ENCODE results near the gene TRPV5.
"Not testable (repeated sequence)": the region's sequence is repeated elsewhere in the genome, so short reads cannot be mapped to it uniquely, and the experiment has no call there.

Gene TRPV5

GRCh38 chr7:142933624-142934023 lies at the start of gene TRPV5:
TSS of gene TRPV5 (minus strand) at chr7:142933746. CDS start at chr7:142933459, 287 bp downstream.
- DNase-seq, result no peak

- DNase-seq, result not testable (repeated sequence)
These were observed 44.9 kb upstream of the TRPV5 start for GRCh38 chr7:142978402-142978801.

GRCh38 chr7:142974626-142975025 lies 41.1 kb upstream of the TRPV5 start:
- DNase-seq, result no peak

GRCh38 chr7:142969183-142969582 lies 35.6 kb upstream of the TRPV5 start:
- DNase-seq, result no peak

GRCh38 chr7:142968229-142968628 lies 34.7 kb upstream of the TRPV5 start:
- no peak for DNase-seq

GRCh38 chr7:142964502-142965246 lies 31.1 kb upstream of the TRPV5 start:
- no peak for DNase-seq

- DNase-seq, result no peak
These were observed 30.4 kb upstream of the TRPV5 start for GRCh38 chr7:142963993-142964392.

- no peak for DNase-seq
These were observed 29.4 kb upstream of the TRPV5 start for GRCh38 chr7:142962991-142963390.

GRCh38 chr7:142961973-142962926 lies 28.7 kb upstream of the TRPV5 start, which contains the start of gene KEL:
TSS of gene KEL (minus strand) at chr7:142962363. CDS start at chr7:142962206, 157 bp downstream.
- DNase-seq, result no peak

- no peak for DNase-seq
These were observed 28.0 kb upstream of the TRPV5 start for GRCh38 chr7:142961595-142961972.

- no peak for DNase-seq
These were observed 27.5 kb upstream of the TRPV5 start for GRCh38 chr7:142960955-142961512.

- no peak for DNase-seq
These were observed 25.7 kb upstream of the TRPV5 start for GRCh38 chr7:142959202-142959601.

GRCh38 chr7:142957723-142958122 lies 24.2 kb upstream of the TRPV5 start:
- no peak for DNase-seq

- no peak for DNase-seq
These were observed 23.5 kb upstream of the TRPV5 start for GRCh38 chr7:142956951-142957623.

GRCh38 chr7:142954680-142955268 lies 21.2 kb upstream of the TRPV5 start:
- no peak for DNase-seq

- DNase-seq, result no peak
These were observed 16.7 kb upstream of the TRPV5 start for GRCh38 chr7:142950235-142950634.

- DNase-seq, result no peak
These were observed 15.1 kb upstream of the TRPV5 start for GRCh38 chr7:142948603-142949002.

GRCh38 chr7:142945001-142945400 lies 11.5 kb upstream of the TRPV5 start:
- no peak for DNase-seq

- no peak for DNase-seq
These were observed 10.2 kb upstream of the TRPV5 start for GRCh38 chr7:142943706-142944268.

- no peak for DNase-seq
These were observed 9.2 kb upstream of the TRPV5 start for GRCh38 chr7:142942746-142943145.

GRCh38 chr7:142941541-142941940 lies 8.0 kb upstream of the TRPV5 start:
- DNase-seq, result no peak

GRCh38 chr7:142940966-142941535 lies 7.5 kb upstream of the TRPV5 start:
- DNase-seq, result no peak

Measured in NCI-H1048 (cell line).